Measurements from ENCODE around the gene MAB21L2. TPM values are rescaled to one million over a fixed set of nuclear protein-coding genes. Genes with fewer than 3 reads are reported as not detected.

Gene MAB21L2
- total and polyA plus RNA-seq, 10 donors, result not detected

- Histone ChIP-seq H3K27me3 (replicated peaks in 1 of 7) (no peaks in the 10 kb centered on the region), H3K4me3 (no peak overlapping the region), H3K36me3 (peaks cover 0 to 22% (median 6%) of the 10 kb centered on the region in 6 donors), H3K27ac (no peak overlapping the region), H3K4me1 (no peaks in the 10 kb centered on the region), H3K9me3 (peaks cover 0 to 11% (median 8%) of the 10 kb centered on the region in 8 donors)
- TF ChIP-seq, protein P1, sequence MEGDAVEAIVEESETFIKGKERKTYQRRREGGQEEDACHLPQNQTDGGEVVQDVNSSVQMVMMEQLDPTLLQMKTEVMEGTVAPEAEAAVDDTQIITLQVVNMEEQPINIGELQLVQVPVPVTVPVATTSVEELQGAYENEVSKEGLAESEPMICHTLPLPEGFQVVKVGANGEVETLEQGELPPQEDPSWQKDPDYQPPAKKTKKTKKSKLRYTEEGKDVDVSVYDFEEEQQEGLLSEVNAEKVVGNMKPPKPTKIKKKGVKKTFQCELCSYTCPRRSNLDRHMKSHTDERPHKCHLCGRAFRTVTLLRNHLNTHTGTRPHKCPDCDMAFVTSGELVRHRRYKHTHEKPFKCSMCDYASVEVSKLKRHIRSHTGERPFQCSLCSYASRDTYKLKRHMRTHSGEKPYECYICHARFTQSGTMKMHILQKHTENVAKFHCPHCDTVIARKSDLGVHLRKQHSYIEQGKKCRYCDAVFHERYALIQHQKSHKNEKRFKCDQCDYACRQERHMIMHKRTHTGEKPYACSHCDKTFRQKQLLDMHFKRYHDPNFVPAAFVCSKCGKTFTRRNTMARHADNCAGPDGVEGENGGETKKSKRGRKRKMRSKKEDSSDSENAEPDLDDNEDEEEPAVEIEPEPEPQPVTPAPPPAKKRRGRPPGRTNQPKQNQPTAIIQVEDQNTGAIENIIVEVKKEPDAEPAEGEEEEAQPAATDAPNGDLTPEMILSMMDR (IDR thresholded peaks at IDR 0.05 in 8 of 11, conservative IDR thresholded peaks at IDR 0.05 in 3 of 11), result no peak
- TF ChIP-seq POLR2AphosphoS5 (IDR thresholded peaks at IDR 0.05), result no peak
- TF ChIP-seq POLR2A (IDR thresholded peaks at IDR 0.05), result no peak
- intact Hi-C loops (cut with DNase I; ENCODE audit: low total_unique reads), result no loop called here
- no peak for DNase-seq
- WGBS, 5 donors, result 93 to 97% (median 95%) methylated on average over 5 of the region's 5 CpGs
Measured at GRCh38 chr4:150569384-150569987, 12.5 kb upstream of the MAB21L2 start.

DNA sequence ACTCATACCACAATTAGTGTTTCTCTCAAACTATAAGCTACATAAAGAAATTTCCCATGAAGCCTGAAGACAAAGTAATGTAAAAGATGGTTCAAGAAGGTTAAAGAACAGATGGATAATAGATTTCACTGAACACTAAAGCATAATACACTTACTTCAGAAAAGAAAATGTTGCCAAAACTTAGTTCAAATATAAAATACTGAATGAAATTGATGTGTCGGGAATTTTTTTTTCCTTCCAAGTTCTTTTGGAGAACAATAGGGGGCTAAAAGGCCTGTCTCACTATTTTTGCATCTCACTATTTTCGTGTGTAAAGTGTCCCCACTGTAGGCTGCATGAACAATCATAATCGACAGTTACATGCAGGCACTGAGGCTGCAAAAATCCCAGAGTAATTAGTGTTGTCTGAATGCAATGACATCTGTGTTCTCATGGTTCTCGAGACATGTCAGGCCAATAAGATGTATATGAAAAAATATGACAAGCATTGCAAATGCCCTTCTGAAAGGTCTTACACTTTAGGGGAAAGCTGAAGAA is 11.9 kb upstream of the MAB21L2 start:
- no peak overlapping the region for H3K4me3 ChIP-seq
- intact Hi-C loops (cut with DNase I; ENCODE audit: low total_unique reads), result no loop called here

DNA sequence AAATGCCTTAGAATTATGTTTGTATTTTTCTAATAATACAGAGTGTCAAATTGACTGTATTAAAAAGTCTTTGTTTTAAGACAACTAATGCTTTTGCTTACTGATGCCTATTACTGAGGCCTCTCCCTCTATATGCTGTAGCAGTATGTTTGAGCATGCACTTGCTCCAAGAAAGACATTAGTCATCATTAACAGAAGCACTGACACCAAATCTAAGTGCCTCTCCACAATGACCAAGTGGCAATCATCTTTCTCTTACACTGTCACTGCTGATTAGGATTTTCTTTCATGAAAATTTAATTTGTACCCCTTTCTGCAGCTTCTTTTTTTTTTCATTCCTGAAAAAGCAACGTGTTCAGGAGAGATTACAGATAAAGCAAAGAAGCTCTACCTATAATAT is 11.1 kb upstream of the MAB21L2 start:
- Histone ChIP-seq H3K36me3 (peaks cover 0 to 10% (median 0%) of the 10 kb centered on the region in 6 donors), H3K4me1 (no peaks in the 10 kb centered on the region), H3K9me3 (no peaks in the 10 kb centered on the region), H3K27me3 (replicated peaks in 1 of 7) (no peaks in the 10 kb centered on the region), H3K27ac (no peak overlapping the region), H3K4me3 (no peak overlapping the region)
- no peak for DNase-seq
- intact Hi-C loops (cut with DNase I; ENCODE audit: low total_unique reads), result no loop called here
- WGBS, 5 donors, result 75 to 87% (median 80%) methylated on average over 1 of the region's 1 CpG
- TF ChIP-seq POLR2A (IDR thresholded peaks at IDR 0.05) (no peak), POLR2AphosphoS5 (IDR thresholded peaks at IDR 0.05) (no peak)
- TF ChIP-seq, protein P1 (IDR thresholded peaks at IDR 0.05 in 8 of 11, conservative IDR thresholded peaks at IDR 0.05 in 3 of 11), result no peak

More for the DNA sequence above, 11.9 kb upstream of the MAB21L2 start:
- no peak for DNase-seq
- Histone ChIP-seq H3K4me1 (no peaks in the 10 kb centered on the region), H3K9me3 (peaks cover 0 to 5% (median 3%) of the 10 kb centered on the region in 8 donors), H3K36me3 (peaks cover 0 to 16% (median 2%) of the 10 kb centered on the region in 6 donors), H3K27ac (no peak overlapping the region), H3K27me3 (replicated peaks in 1 of 7) (no peaks in the 10 kb centered on the region)
- 92 to 96% (median 93%) methylated on average over 4 of the region's 4 CpGs for WGBS, 5 donors
- TF ChIP-seq POLR2AphosphoS5 (IDR thresholded peaks at IDR 0.05) (no peak), POLR2A (IDR thresholded peaks at IDR 0.05) (no peak)
- TF ChIP-seq, protein P1 (IDR thresholded peaks at IDR 0.05 in 8 of 11, conservative IDR thresholded peaks at IDR 0.05 in 3 of 11), result no peak

DNA sequence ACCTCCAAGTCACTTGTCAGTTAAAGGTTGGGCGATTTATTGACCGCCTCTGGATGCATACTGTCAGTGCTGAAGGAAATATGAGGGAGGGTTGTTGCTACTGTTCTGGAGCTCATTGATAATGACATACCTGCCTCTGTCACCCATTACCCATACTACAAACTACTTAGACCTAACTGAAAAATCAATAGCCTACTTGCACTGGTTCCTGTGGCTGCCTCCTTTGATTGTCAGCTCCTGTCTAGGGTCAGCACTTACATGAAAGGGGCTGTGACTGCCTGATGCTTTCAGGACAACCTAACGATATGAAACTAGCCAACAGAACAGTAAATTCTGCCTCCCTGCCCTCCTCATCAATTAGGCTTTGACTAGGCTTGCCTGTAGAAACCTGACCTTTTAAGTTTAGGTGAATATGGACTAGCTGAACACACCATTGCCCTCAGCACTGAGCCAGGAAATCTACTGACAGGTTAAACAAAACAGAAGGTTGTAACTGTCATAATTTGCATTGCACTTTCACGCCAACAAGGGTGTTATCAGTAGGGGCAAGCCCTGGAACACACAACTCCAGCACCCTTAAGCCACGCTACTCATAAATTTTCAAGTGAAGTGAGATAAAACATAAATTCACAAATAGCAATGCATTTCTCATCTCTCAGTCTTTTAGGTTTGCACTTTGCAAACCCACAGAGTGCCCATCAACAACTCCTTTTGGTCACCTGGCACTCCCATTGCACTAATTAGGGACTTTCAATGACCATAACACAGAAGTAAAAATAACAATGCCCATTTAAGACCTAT is 9.0 kb upstream of the MAB21L2 start:
- Histone ChIP-seq H3K9me3 (no peaks in the 10 kb centered on the region), H3K4me1 (no peaks in the 10 kb centered on the region), H3K27me3 (replicated peaks in 1 of 7) (no peaks in the 10 kb centered on the region), H3K27ac (no peak overlapping the region), H3K4me3 (no peak overlapping the region), H3K36me3 (peaks cover 0 to 10% (median 0%) of the 10 kb centered on the region in 6 donors)
- 85 to 93% (median 87%) methylated on average over 5 of the region's 5 CpGs for WGBS, 5 donors
- no peak for DNase-seq
- no peak for TF ChIP-seq POLR2A (IDR thresholded peaks at IDR 0.05)
- TF ChIP-seq POLR2AphosphoS5 (IDR thresholded peaks at IDR 0.05), result no peak
- TF ChIP-seq, protein P1 (IDR thresholded peaks at IDR 0.05 in 8 of 11, conservative IDR thresholded peaks at IDR 0.05 in 3 of 11), result no peak
- intact Hi-C loops (cut with DNase I; ENCODE audit: low total_unique reads), result no loop called here

Data from spleen (tissue), 11 donors.